ENCODE results near the gene EYA3. TPM values are rescaled to one million over a fixed set of nuclear protein-coding genes. Genes with fewer than 3 reads are reported as not detected.

The EYA3 gene
- total and polyA plus RNA-seq, 2 donors (not counting 3 experiments of a cell fraction or from before 2014, with no cell fraction given) = 12.7 to 33.0 TPM

GRCh38 chr1:27922272-27922671 lies 166.1 kb downstream of the EYA3 start:
- Histone ChIP-seq H3K27ac (ENCODE audit: insufficient read depth, low read depth, low read length) (no peak overlapping the region), H3K36me3 (ENCODE audit: control insufficient read depth in 2 of 2, extremely low read depth in 1 of 2, insufficient read depth in 2 of 2, low read length in 2 of 2) (no peaks in the 10 kb centered on the region), H3K27me3 (ENCODE audit: control insufficient read depth in 2 of 2, insufficient read depth in 2 of 2, low read length in 2 of 2) (no peaks in the 10 kb centered on the region), H3K79me2 (ENCODE audit: control insufficient read depth, insufficient read depth, low read length) (no peaks in the 10 kb centered on the region), H3K9me1 (replicated peaks; ENCODE audit: control insufficient read depth, extremely low read depth, insufficient read depth, low read length) (no peaks in the 10 kb centered on the region), H4K20me1 (replicated peaks; ENCODE audit: control insufficient read depth, extremely low read depth, insufficient read depth, low read length) (no peaks in the 10 kb centered on the region), H3K9ac (replicated peaks; ENCODE audit: extremely low read depth, insufficient read depth, low read length) (no peak overlapping the region), H3K4me2 (ENCODE audit: insufficient read depth, low read length) (no peak overlapping the region), H2AFZ (ENCODE audit: low read depth, low read length) (no peak overlapping the region), H3K4me1 (ENCODE audit: control insufficient read depth, extremely low read depth, insufficient read depth, low read length) (no peaks in the 10 kb centered on the region), H3K4me3 (replicated peaks in 1 of 3; ENCODE audit: insufficient read depth in 1 of 3, low read depth in 1 of 3, low read length in 3 of 3) (no peak overlapping the region), H3K9me3 (replicated peaks; ENCODE audit: control insufficient read depth, insufficient read depth, low read length) (no peaks in the 10 kb centered on the region)
- TF ChIP-seq CTCF (IDR thresholded peaks at IDR 0.05; ENCODE audit: extremely low read depth in 1 of 2, insufficient read depth in 1 of 2, low read depth in 1 of 2, low read length in 2 of 2) (no peak), POLR2AphosphoS5 (IDR thresholded peaks at IDR 0.05; ENCODE audit: insufficient read depth, low read depth, low read length) (no peak), MAX (IDR thresholded peaks at IDR 0.05; ENCODE audit: insufficient read depth, insufficient read length) (no peak), FOS (IDR thresholded peaks at IDR 0.05; ENCODE audit: borderline replicate concordance, insufficient read depth, low read length) (no peak), EZH2 (IDR thresholded peaks at IDR 0.05; ENCODE audit: borderline replicate concordance, low read depth, low read length, severe bottlenecking) (no peak), MYC (IDR thresholded peaks at IDR 0.05; ENCODE audit: low read depth, low read length) (no peak), GATA2 (IDR thresholded peaks at IDR 0.05; ENCODE audit: insufficient read depth, insufficient read length, low read depth, low read length) (no peak), POLR2A (IDR thresholded peaks at IDR 0.05; ENCODE audit: low read depth, low read length) (no peak), JUN (IDR thresholded peaks at IDR 0.05; ENCODE audit: borderline replicate concordance, insufficient read depth, insufficient read length, low read depth) (no peak)
- ChIA-PET CTCF (no interaction called here), POLR2A (no interaction called here)
- intact Hi-C loops (cut with micrococcal nuclease) (no loop called here), dilution Hi-C loops (cut with MboI; ENCODE audit: extremely low pct_ligation_motif_present, low sequenced_read_pairs) (no loop called here)
- no TSS peak for BruUV-seq (replicated peaks)
- DNase-seq (ENCODE audit: low read depth, low spot score) (no peak), FAIRE-seq (no peak)

Small RNA genes lying within 50 kb of the gene (small RNA-seq; reads per million reads assigned to genes)
- gene RN7SL559P (ENCODE audit: insufficient read depth, insufficient read length, low read depth, low replicate concordance) = not detected

Other genes with a start within 250 kb of the EYA3 start
- gene THEMIS2, start 216.1 kb downstream of the EYA3 start, total RNA-seq = 6.3 and 11.1 TPM in 2 replicates
- gene THEMIS2, start 216.1 kb downstream of the EYA3 start, polyA plus RNA-seq = 15.3 and 15.7 TPM in 2 replicates
- gene RPA2, start 174.0 kb downstream of the EYA3 start, total RNA-seq = 29.4 and 29.8 TPM in 2 replicates
- 21.9 and 22.0 TPM in 2 replicates for gene RPA2, start 174.0 kb downstream of the EYA3 start, polyA plus RNA-seq
- gene SMPDL3B, start 153.6 kb downstream of the EYA3 start, total RNA-seq = 0.23 TPM in 1 of 2 replicates, not detected in the other
- gene SMPDL3B, start 153.6 kb downstream of the EYA3 start, polyA plus RNA-seq = 1.2 and 1.3 TPM in 2 replicates
- 10.0 TPM in 2 replicates for gene XKR8, start 128.6 kb downstream of the EYA3 start, total RNA-seq
- gene XKR8, start 128.6 kb downstream of the EYA3 start, polyA plus RNA-seq = 13.1 and 15.2 TPM in 2 replicates
- gene PTAFR, start 88.1 kb upstream of the EYA3 start, total RNA-seq = 0.18 and 0.20 TPM in 2 replicates
- gene PTAFR, start 88.1 kb upstream of the EYA3 start, polyA plus RNA-seq = 0.32 and 0.33 TPM in 2 replicates
- 101 and 106 TPM in 2 replicates for gene DNAJC8, start 144.4 kb upstream of the EYA3 start, total RNA-seq
- gene DNAJC8, start 144.4 kb upstream of the EYA3 start, polyA plus RNA-seq = 71.0 and 73.3 TPM in 2 replicates
- 133 and 144 TPM in 2 replicates for gene ATP5IF1, start 147.5 kb upstream of the EYA3 start, total RNA-seq
- 161 and 243 TPM in 2 replicates for gene ATP5IF1, start 147.5 kb upstream of the EYA3 start, polyA plus RNA-seq
- gene SESN2, start 170.9 kb upstream of the EYA3 start, total RNA-seq = 13.1 and 13.2 TPM in 2 replicates
- 11.6 and 14.4 TPM in 2 replicates for gene SESN2, start 170.9 kb upstream of the EYA3 start, polyA plus RNA-seq
- gene MED18, start 240.4 kb upstream of the EYA3 start, total RNA-seq = 12.5 and 15.6 TPM in 2 replicates
- gene MED18, start 240.4 kb upstream of the EYA3 start, polyA plus RNA-seq = 19.7 and 20.2 TPM in 2 replicates

Data from endothelial cell of umbilical vein (primary cell).